Fibroblast of peridontal ligament (primary cell): ENCODE measurements around the gene MAP3K5.
"Not testable (repeated sequence)": the region's sequence is repeated elsewhere in the genome, so short reads cannot be mapped to it uniquely, and the experiment has no call there.

Experiments used
- DNase-seq: peaks from one replicate; pipeline ENCODE4 v3.0.0-alpha.2; 2010; ENCODE audit errors: extremely low read depth

Gene MAP3K5

GRCh38 chr6:136793363-136793762 is 1.1 kb upstream of the MAP3K5 start:
- DNase-seq = no peak

DNA sequence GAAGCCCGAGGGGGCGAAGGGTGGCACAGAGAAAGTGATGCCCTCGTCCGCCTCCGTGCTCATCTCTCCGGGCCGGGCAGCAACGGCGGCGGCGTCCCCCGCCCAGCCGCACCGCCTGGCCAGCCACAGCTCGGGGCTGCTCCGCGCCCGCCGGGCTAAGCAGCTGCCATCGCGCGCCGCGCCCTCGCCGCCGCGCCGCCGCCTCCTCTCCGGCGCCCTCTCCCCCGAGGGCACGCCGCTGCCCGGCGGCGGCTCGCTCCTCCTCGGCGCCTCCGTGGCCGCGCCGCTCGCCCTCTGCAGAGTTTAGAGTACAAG is 225 bp downstream of the MAP3K5 start:
- DNase-seq = no peak

GRCh38 chr6:136791296-136792094 is 782 bp downstream of the MAP3K5 start:
- peak; percentile 66 for DNase-seq

DNA sequence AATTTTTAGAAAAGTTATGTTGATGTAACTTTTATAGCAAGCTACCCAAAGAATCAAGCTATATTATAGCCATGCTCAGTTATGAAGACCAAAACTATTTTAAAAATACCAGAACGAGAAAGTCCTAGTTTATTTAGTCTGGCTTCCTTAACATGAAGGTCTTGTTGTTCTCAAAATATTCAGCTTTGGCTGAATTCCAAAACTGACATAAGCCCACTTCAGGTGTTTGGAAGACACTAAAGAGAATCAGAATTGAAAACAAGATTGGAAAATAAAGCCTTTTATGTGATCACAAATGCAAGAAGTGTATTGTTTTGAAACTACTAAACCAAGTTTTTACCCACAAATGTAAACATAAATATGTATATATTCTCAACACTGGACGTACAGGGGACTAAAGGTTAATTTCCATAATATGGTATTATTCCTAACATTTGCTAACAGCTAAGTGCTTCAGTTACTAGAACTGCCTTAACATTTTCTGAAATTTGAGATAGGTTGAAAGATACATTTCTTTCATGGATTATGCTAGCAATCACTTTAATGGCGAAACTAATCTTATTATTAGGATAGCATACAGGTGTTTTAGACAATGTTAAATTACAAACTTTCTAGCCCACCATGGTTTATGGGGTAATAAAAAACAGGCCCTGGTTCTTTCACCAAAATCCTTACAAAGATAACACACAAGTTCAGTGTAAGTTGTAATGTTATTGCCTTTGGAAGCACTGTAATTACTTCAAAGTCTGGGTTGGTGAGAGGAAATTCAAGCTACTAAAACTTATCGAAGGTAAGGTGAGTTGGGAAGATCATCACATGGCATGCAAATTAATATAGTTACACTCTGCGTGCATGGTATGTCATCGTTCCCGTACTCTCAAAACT is 1.6 kb downstream of the MAP3K5 start:
- peak; percentile 27 for DNase-seq

- not testable (repeated sequence) for DNase-seq
Measured at GRCh38 chr6:136789440-136789839, 2.8 kb downstream of the MAP3K5 start.

GRCh38 chr6:136788069-136788902 is 4.0 kb downstream of the MAP3K5 start:
- DNase-seq = peak; percentile 77

DNA sequence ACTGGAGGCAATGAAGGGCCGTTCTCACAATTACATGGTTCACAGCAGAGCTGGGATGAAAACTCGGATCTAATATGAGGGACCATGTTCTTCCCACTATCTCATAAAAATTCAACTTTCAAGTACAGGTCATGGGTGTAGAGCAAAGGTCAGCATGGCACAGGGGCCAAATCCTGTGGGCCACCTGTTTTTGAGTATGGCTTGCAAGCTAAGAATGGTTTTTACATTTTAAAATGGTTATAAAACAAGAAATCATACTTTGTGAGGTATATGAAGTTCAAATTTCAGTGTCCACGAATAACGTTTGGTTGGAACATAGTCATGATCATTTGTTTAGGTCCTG is 4.6 kb downstream of the MAP3K5 start:
- no peak for DNase-seq

DNA sequence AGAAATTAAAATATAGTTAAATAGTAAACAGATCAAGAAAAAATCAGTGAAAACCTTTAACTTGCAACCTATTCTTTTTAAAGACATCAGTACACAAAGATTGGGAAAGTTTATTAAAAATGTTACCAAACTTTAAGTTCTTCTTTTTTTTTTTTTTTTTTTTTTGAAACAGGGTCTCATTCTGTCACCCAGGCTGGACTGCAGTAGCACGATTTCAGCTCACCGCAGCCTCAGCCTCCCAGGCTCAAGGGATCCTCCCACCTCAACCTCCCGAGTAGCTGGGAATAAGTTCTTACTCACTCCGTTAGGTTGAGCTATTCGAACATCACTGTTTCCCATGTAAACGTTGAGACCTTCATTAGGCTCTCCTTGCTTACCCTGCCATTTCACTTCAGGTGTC is 5.6 kb downstream of the MAP3K5 start:
- DNase-seq = no peak

- no peak for DNase-seq
Measured at GRCh38 chr6:136784910-136785746, 7.1 kb downstream of the MAP3K5 start.

DNA sequence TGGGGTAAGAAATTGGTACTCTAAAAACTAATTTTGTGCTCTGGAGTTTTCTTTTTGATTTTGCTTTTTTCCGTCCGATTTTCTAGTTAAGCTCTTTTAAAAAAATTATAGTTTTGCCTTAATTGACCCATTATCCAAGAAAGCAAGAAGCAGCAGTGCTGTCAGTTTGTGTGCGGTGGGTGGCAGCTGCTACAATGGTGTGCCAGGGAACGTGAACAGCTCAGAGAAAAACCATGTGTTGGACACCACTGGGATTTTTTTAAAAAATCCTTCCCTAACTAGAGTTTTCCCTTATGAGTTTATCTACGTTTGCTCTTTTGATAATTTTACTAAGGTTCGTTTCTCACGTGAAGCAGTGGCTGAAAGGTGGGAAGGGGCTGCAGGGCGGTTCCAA is 8.0 kb downstream of the MAP3K5 start:
- no peak for DNase-seq

DNA sequence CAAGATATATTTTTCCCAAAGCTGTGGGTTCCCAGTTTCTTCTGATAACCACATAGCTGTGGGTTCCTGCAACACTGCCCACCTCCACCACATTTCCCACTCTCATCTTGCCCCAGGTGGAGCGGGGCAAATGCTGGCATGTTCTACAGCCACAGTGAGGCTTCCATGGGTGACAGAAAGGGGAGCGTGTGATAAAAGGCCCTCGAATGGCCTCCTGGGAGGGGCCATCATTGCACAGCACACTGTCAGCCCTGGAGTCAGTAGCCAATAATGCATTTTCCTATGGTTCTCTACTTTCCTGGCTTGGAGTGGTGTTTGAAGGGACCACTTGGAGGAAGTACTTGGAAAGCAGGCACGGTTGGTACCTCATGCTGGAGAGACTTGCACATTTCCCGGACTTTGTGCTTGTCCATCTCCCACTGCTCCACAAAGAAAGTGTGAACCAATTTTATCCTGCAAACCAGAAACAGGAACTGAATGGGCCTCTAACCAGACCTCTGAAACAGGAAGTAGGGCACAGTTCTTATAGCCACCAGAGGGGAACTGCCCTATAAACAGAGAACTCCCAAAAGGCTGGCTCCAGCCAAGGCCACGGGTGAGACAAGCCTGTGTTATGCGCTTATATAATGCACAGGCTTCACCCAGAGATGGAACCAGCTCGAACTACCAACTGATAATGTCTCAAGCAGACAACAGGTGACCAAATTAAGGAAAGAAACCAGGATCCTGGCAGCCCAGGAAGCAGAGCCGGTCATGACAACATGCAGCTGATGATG is 8.6 kb downstream of the MAP3K5 start:
- DNase-seq = no peak

GRCh38 chr6:136783021-136783420 is 9.3 kb downstream of the MAP3K5 start:
- no peak for DNase-seq

DNA sequence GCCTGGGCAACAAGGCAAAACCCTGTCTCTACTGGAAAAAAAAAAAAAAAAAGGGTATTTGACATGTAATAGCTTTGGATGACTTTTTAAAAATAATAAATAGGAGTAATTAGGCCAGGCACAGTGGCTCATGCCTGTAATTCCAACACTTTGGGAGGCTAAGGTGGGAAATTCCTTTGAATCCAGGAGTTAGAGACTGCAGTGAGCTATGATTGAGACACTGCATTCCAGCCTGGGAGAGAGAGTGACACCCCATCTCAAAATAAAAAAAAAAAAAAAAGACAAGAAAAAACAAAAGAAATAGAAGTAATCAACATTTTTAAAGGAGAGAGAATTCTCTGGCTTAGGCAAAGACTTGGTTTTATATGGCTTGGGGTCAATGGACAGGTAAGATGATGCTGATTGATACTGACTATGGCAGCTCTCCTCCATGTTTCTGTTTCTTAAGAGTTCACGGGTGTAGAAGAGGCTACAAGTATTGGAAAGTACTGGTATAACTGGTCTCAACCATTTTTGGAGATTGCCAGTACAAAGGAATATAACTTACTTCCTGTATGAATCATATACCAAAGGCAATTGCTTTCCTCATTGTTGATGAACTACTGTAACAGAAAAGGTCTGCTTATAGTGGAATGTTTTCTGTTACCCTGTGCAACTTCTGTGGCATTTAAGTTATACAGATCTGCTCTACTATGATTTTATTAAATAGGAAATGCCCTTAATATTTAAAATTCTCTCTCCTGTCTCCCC is 10.1 kb downstream of the MAP3K5 start:
- DNase-seq = peak; percentile 75

DNA sequence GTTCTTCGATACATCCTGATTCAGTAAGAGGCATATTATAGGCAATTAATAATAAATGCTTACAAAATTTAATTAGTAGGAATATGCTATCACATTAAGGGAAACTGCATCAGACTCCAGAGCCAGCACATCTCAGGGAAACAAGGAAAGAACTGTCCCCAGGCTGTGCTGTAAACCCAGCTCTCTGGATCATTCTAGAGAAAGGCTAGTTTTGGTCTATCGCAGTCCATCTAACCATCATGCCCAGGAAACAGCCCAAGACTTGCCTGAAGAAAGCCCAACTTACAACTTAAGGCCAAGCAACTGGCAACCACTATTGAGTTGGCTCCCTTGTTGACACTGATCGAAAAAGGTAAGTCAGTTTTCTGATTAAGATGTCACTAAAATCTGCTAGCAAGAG is 11.3 kb downstream of the MAP3K5 start:
- DNase-seq = no peak

- DNase-seq = no peak
Measured at GRCh38 chr6:136779682-136780081, 12.6 kb downstream of the MAP3K5 start.

DNA sequence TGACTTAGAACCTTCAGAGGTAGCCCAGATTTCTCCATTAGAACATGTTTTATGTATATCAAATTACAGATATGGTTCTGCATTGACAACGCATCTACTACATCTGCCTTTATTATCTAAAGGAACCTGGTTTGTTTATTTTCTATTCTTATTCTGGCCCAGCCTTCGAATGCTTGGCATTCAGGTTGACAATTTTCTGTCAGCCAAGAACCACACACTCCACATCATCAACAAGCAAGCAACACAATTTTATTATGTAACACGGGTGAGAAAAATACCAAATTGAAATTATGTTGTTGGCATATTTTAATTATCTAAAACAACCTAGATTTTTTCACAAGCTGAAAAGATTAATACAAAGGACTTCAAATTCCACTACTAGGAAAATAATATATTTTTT is 14.6 kb downstream of the MAP3K5 start:
- no peak for DNase-seq

DNA sequence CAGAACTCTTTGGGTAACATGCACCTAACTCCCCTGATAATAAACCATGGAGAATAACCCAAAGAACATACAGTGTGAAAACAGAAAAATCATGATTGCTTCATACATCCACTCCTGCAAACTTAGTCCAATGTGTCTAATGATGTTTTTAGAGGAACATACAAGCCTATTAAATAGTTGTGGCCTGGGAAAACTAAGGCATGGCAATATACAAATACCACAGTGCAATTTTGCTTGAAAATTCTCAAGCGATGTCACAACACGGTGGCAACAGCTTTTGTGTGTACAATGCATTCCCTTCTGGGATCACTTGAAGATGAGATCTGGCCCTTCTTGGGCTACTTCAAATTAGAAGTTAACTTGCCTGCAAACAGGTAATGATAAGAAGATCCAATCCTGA is 16.7 kb downstream of the MAP3K5 start:
- DNase-seq = peak; percentile 73

- DNase-seq = no peak
Measured at GRCh38 chr6:136775081-136775480, 17.2 kb downstream of the MAP3K5 start.

- peak; percentile 87 for DNase-seq
Measured at GRCh38 chr6:136774228-136775041, 17.8 kb downstream of the MAP3K5 start.
